A673 (cell line): ENCODE results near the gene SMIM41. TPM values are rescaled to one million over a fixed set of nuclear protein-coding genes. Genes with fewer than 3 reads are reported as not detected.

ENCODE experiments used
- BruUV-seq: library from RNA; stranded (reverse); fragments of 400-500 nt; replicated peaks from 2 replicates; lab custom pipeline; 2021; lab: Mats Ljungman, UMichigan
- CTCF ChIA-PET: fragments of 300-600 bp; sonication (Branson Sonifier 250); formaldehyde crosslinking; loops from one replicate; lab custom pipeline; 2022; ENCODE audit warnings: antibody characterized with exemption; lab: Charles Lee
- POLR2A ChIA-PET: fragments of 300-600 bp; sonication (Branson Sonifier 250); formaldehyde crosslinking; loops from one replicate; lab custom pipeline; 2022; ENCODE audit warnings: antibody characterized with exemption; ENCODE audit not compliant: low non-redundant PET; lab: Charles Lee
- DNase-seq: peaks from one replicate; pipeline ENCODE4 v3.0.0-alpha.2; 2015; ENCODE audit warnings: low spot score
- H3K27ac ChIP-seq: fragments of 200-600 bp; sonication (generic); 2 replicates; pipeline ENCODE4 v1.5.1; 2016; ENCODE audit warnings: mixed run types, low read depth, mild to moderate bottlenecking, mixed read lengths, antibody characterized with exemption, low read length; ENCODE audit not compliant: poor library complexity, severe bottlenecking
- H3K27me3 ChIP-seq: fragments of 200-600 bp; sonication (generic); replicated peaks from 2 replicates; pipeline ENCODE4 v1.6.1; 2017; ENCODE audit warnings: mixed run types, low read depth, mild to moderate bottlenecking, mixed read lengths, antibody characterized with exemption, low read length; ENCODE audit not compliant: insufficient read depth, poor library complexity
- H3K36me3 ChIP-seq: fragments of 200-600 bp; sonication (generic); 2 replicates; pipeline ENCODE4 v1.6.1; 2016; ENCODE audit warnings: mixed run types, mild to moderate bottlenecking, mixed read lengths, antibody characterized with exemption, low read length; ENCODE audit not compliant: insufficient read depth, poor library complexity, severe bottlenecking
- H3K4me1 ChIP-seq: fragments of 200-600 bp; sonication (generic); 2 replicates; pipeline ENCODE4 v1.6.1; 2017; ENCODE audit warnings: mixed run types, mild to moderate bottlenecking, mixed read lengths, antibody characterized with exemption, low read length; ENCODE audit not compliant: insufficient read depth, poor library complexity, severe bottlenecking
- H3K4me3 ChIP-seq: fragments of 200-600 bp; sonication (generic); 2 replicates; pipeline ENCODE4 v1.5.1; 2016; ENCODE audit warnings: low read depth, mixed run types, mild to moderate bottlenecking, mixed read lengths, low read length; ENCODE audit not compliant: poor library complexity, severe bottlenecking
- H3K9me3 ChIP-seq: fragments of 200-600 bp; sonication (generic); 2 replicates; pipeline ENCODE4 v1.6.1; 2016; ENCODE audit warnings: mixed run types, low read depth, mild to moderate bottlenecking, mixed read lengths, antibody characterized with exemption, low read length; ENCODE audit not compliant: poor library complexity, severe bottlenecking
- CTCF ChIP-seq: fragments of 300-800, 200-600 bp; sonication (generic); conservative IDR thresholded peaks from 2 replicates; pipeline ENCODE4 v1.5.1; 2017; ENCODE audit warnings: low read depth, mild to moderate bottlenecking, antibody characterized with exemption, low read length, moderate library complexity, mixed read lengths
- EZH2 ChIP-seq: fragments of 200-600 bp; sonication (generic); IDR thresholded peaks from 2 replicates; pipeline ENCODE4 v1.6.1; 2017; ENCODE audit warnings: borderline replicate concordance, low read depth, mild to moderate bottlenecking, mixed read lengths, antibody characterized with exemption, low read length; ENCODE audit not compliant: poor library complexity, severe bottlenecking
- intact Hi-C: fragments of 100-400 bp; cut with micrococcal nuclease; formaldehyde crosslinking; loops from one replicate; pipeline ENCODE4 v1.10.0; 2022; ENCODE audit not compliant: unreplicated experiment
- total RNA-seq: library from RNA; stranded (reverse); gene quantifications from 2 replicates; pipeline ENCODE4 v1.2.3, GENCODE V29; 2021

The SMIM41 gene
- total RNA-seq, 1 experiment from 2014 or later: 0.24 TPM

DNA sequence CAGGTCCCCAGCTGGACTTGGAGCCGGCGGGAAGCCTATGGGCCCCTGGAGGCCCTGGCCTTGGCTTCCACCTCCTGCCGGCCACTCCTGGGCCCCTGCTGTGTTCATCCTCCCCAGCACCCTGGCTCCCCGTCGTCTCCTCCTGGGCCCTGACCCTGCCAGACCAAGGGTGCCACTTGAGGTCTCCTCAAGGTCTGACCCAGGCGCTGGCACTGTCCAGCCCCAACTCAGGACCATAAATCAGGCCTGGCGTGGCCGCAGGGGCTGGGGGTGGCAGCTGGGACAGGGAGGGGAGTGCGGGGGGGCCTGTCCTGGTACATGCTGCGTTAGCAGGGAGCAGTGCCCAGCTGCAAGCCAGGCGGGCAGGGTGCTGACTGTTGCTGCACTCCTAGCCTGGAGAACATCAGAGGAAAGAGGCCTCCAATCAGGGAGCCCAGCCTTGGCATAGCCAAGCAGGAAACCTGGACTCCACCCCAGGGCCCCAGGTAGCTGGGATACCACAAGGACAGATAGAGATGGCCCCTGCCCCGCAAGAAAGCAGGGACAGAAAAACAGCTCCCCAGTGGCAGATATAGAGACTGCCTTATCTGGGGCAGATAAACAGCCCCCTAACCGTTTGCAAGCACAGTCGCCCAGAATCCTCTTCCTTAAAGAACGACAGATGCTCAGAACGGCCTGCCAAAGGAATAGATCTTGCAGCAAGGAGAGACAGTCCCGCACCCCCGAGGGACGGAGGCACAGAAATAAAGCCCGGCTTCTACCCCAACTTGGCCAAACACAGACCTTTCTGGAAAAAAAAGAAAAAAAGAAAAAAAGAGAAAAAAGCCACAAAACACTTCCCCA lies 16.2 kb upstream of the SMIM41 start:
- intact Hi-C loops: no loop called here
- H3K9me3 ChIP-seq: no peaks in the 10 kb centered on the region
- no peaks in the 10 kb centered on the region for H3K27me3 ChIP-seq
- H3K4me3 ChIP-seq: no peak overlapping the region
- POLR2A ChIA-PET: interaction anchor here (0.5 to 0.6 kb wide), 2 partner anchors 10 to 12 kb away, joined by 4 to 7 read pairs; partner anchors contain the start of gene NR4A1
- BruUV-seq: no TSS peak
- no peaks in the 10 kb centered on the region for H3K4me1 ChIP-seq
- no peak for DNase-seq
- H3K27ac ChIP-seq: no peak overlapping the region
- CTCF ChIA-PET: interaction anchor here (0.6 kb wide), 1 partner anchor 55 kb away, joined by 3 read pairs; no protein-coding TSS in a partner anchor
- no peak for TF ChIP-seq CTCF
- TF ChIP-seq EZH2: no peak
- H3K36me3 ChIP-seq: no peaks in the 10 kb centered on the region

DNA sequence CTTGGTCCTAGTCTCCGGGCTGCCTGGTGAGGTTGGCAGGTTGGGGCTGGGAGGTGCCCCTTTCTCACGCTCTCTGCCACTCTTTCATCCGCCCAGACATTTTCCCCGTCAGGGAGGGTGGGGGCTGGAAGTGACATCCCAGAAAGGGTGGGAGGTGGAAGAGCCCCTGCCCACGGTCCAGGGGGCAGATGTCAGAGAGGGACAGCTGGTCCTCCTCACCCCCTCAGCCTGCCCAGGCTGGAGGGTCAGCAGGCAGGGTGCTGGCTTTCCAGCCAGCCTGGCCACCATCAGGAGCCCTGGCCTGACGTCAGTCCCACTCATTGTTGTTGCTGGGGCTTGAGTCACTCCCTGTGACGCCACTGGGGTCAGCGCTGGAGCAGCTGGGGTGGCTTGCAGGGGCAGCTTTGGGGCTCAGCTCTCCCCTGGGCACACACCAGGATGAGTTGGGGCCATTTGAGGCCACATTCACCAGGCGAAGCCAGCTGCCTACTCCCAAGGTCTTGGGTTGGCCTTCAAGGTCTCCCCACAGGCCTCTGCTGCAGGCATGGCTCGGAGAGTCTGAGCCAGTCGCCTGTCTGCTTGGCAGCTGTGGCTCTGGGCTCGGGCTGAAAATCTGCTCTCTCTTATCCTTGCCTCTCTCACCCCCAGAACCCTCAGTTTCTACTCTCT lies 15.4 kb upstream of the SMIM41 start:
- ChIA-PET CTCF (interaction anchor here (0.6 to 0.7 kb wide), 3 partner anchors 11 to 377 kb away, joined by 3 to 12 read pairs (median 3); no protein-coding TSS in a partner anchor), POLR2A (interaction anchor here (0.6 kb wide), 1 partner anchor 10 kb away, joined by 4 read pairs; no protein-coding TSS in a partner anchor)
- TF ChIP-seq CTCF (no peak), EZH2 (no peak)
- Histone ChIP-seq H3K27me3 (no peaks in the 10 kb centered on the region), H3K27ac (no peak overlapping the region), H3K9me3 (no peaks in the 10 kb centered on the region), H3K4me1 (no peaks in the 10 kb centered on the region), H3K36me3 (no peaks in the 10 kb centered on the region), H3K4me3 (no peak overlapping the region)
- no TSS peak for BruUV-seq
- intact Hi-C loops: no loop called here
- DNase-seq: no peak

- no TSS peak for BruUV-seq
- POLR2A ChIA-PET: no interaction called here
- Histone ChIP-seq H3K4me1 (peaks cover 9% of the 10 kb centered on the region), H3K27me3 (no peaks in the 10 kb centered on the region), H3K36me3 (no peaks in the 10 kb centered on the region), H3K4me3 (no peak overlapping the region), H3K9me3 (no peaks in the 10 kb centered on the region), H3K27ac (no peak overlapping the region)
- CTCF ChIA-PET: no interaction called here
- DNase-seq: no peak
- intact Hi-C loops: no loop called here
- TF ChIP-seq EZH2 (no peak), CTCF (no peak)
These were observed 13.0 kb upstream of the SMIM41 start for GRCh38 chr12:52066346-52067080.
